NCI-H1048 (cell line): ENCODE measurements around the gene RAB24.
A peak's percentile ranks its signal among the peaks of the same experiment; 100 is the strongest.

Experiments
- DNase-seq: peaks from one replicate; lab custom pipeline; 2025; lab: John Stamatoyannopoulos, UW

Gene RAB24

DNA sequence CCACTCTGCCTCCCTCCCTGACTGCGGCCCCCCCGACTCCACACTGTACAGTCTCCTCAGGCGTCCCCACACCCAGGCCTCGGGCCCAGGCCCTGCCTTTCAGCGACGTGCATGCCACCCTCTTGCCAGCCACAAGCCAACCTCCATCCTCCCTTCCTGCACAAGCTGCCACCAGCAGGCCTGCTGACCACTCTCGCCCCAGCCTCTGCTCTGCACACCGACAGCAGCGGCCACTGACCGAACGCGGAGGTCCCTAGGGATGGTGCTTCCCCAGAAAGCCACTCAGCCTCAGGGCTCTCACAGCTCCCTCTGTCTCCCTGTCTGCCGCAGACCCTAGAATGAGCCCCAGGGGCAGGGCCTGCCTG, 29.4 kb upstream of the RAB24 start:
- no peak for DNase-seq

DNA sequence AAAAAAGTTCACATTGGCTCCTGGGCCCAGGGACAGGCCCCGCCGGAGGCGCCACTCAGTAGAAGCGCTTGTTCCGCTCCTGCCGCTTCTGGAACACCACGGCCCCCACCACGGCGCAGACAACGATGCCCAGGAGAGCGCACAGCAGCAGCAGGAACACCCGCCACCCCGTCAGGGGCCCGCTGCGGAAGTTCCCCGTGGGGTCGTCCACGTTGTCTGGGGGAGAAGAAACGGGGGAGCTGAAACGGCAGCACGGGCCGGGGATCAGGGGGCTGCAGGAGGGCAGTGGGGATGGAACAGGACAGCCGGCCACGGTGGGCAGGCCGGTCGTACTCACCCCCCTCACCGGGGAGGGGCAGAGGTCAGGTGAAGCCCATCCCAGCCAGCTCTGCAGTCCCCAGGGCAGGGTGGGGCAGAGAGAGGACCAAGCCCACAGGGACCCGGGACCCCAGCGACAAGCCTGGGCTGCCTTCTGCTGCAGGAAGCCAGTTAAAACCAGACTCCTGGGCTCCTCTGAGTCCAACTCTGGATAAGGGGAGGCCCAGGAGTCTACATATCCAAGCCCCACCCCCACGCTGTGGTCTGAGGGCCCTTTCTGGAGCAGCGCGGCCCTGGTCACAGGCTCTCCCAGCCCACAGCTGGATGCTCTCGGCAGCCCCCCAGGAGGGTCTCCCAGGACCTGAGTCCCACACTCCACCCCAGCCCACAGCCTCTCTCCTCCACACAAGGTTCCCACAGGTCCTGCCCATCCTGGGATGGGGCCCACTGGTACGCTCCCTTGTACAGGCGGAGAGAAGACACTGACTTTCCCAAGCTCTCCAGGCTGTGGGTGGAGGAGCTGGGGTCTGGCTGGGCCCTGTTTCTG, 28.7 kb upstream of the RAB24 start:
- no peak for DNase-seq

DNA sequence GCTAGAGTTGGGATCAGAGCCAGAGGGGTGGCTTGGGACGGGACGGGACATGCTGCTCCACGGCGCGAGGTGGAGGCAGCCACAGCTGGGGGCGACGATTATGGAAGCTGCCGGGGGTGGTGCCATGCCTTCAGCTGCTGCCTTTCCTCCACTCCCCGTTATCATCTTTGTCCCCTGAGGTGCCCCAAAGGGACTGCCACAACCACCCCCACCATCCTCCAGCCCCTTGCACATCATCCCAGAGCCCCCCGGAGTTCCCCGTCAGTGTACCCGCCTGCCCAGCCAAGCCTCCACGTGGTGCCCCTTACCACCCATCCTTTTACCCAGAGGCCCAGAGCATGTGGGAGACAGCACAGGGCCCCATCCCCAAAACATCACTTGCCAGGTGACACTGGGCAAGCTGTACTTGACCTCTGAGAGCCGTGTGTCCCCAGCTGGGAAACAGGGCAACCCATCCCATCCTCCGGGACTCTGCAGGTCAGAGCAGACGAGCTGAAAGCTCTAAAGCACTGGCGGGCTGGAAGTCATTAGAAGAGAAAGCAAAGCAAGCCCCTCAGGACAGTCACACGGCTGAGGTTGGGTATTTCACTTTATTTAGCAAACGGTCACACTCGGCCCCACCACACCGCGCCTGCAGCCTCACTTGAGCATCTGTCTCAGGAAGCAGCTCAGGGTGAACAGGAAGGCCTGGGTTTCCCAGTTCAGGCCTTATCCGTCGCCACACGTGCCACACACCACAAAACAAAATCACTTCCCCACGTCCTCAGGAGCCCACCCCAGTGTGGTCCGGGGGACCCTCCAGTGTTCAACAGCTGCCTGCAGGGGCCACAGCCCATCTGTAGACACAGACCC, 27.7 kb upstream of the RAB24 start:
- no peak for DNase-seq

DNA sequence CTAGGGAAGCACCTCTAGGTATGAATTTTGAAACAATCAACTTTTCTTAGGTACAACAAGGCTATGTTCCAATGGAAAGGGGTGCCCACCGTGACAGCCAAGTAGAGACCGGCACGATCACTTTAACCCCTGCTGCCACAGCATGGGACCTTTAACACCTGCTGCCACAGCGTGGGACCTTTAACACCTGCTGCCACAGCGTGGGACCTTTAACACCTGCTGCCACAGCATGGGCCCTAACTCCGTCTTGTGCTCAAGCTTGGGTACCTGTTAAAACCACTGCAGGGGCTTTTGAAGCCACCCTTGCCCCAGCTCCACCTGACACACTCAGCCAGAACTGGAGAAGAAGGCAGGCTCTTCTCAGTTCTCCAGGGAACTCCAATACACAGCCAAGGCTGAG, 26.4 kb upstream of the RAB24 start:
- no peak for DNase-seq

DNA sequence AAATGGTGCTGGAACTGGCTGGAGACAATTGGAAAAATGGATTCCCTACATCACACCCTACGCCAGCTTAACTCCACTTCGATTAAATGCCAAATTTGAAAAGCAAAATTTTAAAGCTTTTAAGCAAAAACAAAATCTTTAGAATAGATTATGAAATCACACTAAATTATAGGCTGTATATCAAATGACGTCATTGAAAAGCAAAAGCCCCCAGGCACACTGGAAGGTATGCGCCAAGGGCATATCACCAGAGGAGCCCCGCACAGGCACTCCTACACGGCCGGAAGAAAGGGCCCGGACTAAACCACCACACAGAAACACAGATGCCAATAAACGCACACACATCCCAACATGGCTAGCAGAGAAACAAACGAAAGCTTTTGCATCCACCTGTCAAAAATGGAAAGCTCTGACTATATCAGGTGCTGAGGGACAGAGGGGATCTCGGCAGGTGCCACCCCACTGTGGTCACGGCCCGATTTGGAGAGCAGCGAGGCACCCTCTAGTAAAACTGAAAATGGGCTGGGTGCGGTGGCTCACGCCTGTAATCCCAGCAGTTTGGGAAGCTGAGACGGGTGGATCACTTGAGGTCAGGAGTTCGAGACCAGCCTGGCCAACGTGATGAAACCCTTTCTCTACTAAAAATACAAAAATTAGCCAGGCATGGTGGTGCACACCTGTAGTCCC, 25.2 kb upstream of the RAB24 start:
- no peak for DNase-seq

DNA sequence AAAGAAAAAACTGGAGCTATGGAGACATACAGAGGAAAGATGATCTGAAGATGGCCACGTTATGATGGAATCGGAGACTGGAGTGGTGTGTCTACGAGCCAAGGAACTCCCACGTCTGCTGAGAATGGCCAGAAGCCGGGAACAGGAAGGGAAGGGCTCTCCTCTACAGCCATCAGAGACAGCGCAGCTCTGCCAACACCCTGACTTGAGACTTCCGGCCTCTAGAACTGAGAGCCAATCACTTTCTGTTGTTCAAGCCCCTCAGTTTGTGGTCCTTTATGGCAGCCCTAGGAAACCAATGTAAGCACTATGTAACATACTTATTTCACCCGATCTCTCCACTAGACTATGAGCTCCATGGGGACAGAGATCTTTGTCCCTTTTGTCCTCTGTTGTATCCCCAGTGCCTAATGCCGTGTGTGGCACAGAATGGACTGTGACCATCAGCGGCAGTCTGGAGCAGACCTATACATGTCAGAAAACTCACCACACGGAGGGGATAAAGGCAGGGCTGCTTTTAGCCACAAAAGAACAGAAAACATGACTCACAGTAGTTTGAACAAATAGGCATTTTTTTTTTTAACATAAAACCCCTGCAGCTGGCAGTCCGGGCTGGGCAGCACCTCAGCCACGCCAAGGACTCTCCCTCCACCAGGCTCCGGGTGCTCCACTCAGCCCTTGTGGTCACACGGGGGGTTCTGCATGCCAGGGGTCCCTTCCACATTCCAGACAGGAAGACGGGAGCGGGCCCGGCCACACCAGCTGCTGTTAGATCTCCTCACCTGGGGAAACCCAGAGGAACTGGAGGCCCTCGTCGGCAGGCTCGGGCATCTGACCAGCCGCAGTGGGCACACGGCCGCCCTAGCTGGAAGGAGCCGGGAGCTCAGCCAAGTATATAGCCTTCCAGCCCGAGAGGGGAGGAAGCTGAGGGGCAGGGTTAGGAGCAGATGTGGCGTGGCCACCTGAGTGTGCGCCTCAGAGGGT, 24.3 kb upstream of the RAB24 start:
- no peak for DNase-seq

DNA sequence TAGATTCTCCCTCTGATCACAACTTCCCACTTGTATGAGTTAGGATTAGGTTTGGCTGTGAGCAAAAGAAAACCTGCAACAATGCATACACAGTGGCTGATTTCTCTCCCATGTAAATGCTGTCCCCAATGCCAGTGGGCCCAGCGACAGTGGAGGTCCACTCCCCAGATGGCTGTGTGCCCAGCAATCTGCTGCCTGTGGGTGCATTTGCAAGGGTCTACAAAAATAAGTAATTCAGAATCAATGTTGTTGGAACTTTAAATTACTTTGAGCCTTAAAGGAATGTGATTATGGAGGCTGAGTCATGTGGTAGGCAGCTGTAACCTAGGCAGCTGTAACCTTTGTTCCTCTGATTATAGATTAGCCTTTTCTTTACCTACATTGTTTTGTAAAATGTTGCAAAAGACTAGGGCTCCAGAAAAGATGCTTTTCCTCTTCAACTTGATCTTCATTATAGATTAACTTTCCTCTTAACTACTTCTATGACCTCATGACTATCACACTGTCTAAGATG, 22.4 kb upstream of the RAB24 start:
- no peak for DNase-seq

DNA sequence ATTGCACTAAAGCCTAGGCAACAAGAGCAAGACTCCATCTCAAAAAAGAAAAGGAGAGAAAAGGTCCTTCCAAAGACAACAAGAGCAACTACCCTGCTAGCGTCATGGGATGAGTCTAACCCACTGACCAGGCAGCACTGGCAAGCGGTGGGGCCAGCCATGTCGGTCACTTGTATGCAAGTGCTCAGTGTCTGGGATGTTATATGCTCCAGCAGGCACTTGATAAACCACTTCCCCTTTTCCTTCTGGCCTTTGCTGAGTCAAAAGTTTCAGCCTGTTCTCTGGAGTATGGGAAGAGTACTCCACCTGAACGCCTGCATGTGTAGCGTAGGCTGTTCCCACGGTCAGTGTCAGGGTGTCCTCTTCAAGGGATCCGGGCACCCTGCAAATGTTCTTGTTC, 17.4 kb upstream of the RAB24 start:
- DNase-seq, result no peak

DNA sequence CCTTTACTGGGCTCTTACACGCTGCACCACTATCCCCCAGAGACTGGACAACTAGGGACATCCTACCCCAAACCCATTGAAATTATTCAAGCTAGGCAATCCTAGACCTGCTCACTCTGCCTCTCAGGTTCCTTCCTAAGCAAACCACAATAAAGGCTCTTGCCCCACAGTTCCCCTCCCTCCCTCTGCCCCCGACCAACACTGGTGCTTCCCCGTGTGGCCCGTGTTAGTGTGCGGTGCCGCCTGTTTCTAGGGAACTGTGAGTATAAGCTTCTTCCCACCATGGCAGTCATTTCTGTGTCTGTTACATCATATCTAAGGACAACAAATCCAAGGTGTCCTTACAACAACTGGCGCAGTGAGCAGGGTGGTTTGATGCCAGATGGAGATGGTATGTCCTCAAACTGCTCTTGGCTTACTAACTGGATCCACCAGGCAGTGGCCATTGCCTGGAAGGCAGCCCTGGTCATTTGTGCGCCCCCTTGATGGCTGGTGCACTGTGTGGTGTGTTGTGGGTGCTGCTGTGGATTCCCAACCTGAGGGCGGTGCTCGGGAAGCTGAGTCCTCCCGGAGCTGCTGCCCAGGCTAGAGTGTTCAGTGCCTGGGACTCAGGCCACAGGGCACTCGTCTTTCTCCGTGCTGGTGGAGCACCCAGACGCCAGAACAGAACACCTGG, 16.5 kb upstream of the RAB24 start:
- DNase-seq, result no peak

DNA sequence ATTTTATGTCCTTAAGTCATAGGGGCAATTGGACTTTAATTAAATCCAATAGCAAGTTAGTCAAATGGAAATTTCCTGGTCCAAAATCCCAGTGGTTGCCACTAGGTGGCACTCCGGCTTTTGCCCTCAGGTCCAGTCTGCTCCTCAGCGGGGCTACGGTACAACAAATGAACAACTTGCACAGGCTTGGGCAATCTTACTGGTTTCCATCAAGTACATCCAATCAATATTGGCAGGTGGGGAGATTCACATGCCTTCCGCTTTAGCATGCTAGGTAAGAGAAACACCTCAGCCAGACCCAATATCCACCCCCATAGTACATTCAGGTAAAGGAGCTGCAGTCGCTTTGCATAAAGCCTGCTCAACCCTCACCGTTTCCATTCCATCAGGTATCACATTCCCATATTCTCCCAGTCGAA, 14.4 kb upstream of the RAB24 start:
- peak; percentile 60 for DNase-seq

DNA sequence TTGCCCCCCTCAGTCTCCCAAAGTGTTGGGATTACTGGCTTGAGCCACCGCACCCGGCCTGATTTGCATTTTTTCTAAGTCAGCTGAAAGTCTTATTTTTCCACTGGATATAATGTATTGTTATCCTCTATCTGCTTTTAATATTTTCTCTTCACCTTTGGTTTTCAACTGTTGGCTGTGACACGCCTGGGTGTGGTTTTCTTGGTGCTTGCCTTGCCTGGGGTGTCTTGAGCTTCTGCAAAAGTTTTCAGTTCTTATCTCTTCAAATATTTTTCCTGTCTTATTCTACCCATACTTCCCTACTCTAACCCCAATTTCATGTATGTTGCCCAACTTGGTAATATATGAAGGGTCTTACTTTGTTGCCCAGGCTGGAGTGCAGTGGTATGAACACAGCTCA, 12.5 kb upstream of the RAB24 start:
- no peak for DNase-seq

DNA sequence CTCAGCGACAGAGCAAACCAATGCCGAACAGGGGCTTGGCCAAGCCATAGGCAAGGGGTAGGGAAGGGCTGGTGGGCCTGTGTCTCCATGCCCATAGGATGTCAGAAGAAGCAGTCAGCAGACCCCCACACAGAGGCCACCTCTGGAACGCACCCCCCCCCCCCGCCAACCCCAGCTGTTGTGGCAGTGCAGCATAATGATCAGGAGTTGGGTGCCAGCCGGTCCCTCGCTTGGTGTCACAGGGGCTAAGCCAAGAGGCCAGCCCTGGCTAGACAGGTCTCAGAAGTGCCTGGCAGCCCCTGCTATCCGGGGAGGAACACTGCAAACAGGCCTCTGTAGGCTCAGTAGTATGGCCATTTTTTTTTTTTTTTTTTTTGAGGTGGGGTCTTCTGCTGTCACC, 11.9 kb upstream of the RAB24 start:
- no peak for DNase-seq

DNA sequence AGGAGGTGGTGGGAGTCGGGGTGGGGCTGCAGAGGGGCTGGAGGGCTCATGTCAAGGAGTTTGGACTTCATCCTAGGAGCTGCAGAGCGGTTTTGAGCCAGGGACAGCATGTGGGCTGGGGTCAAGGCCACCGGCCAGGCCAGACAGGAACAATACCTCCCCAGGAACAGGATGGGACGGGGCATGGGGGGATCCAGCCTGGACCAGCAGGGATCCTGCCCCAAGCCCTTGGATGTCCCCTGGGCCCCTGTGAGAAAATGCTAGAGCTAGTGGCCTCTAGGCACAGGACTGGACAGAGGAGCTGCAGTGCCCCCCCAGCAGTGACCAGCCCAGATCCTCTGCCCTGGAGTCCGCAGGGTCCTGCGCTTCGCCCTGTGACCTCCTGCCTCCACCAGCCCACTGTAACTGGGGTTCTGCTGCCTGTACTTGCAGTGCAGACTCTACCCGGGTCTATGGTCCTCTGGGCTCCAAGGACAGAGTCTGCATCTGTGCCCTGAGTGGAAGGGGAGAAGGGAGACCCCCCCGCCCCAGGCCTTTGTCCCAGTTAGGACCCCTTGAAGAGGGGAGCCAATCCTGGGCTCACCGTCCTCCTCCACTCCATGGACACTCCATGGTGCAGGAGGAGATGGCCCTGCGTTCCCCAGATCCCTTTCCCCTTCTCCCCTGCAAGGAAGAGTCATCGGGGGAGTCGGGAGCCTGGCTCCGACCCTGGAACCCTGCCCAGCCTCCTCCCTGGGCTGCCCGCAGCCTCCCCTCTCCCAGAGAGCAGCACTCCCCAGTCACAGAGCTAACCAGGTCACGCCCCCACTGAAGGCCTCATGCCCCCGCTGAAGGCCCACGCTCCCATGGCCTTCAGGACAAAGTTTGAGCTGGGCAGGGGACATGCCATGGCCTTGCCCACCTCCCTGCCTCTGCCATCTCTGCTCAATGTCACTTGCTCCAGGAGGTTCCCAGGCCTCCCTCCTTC, 11.1 kb upstream of the RAB24 start:
- no peak for DNase-seq

DNA sequence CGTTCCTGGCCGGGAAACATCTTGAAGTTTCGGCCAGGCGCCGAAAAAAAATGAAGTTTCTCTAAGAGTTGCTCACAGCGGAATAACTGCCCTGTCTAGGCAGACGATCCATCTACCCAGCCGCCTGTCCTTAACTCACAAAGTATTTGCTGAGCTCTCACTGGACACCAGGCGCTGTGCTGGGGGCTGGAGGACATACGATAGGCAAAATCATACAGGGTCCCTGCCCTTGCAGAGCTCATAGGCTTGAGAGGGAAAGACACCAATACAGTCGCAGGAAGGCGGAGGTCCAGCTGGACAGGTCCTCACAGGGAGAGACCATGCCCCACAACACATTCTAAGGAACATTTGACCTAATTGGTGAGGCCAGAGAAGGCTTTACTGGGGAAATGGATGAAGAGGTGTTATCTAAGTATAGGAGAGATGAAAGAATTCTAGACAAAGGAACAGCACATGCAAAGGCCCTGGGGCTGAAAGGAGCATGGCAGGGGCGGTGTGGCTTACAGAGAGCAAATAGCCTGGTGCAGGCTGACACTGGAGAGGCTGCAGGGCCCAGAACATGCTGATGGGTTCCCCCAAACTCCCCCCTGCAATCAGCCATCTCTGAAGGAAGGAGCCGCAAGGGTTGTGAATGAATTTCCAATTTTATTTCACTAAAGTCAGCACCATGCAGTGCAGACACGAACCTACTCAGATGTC, 10.2 kb upstream of the RAB24 start:
- no peak for DNase-seq

DNA sequence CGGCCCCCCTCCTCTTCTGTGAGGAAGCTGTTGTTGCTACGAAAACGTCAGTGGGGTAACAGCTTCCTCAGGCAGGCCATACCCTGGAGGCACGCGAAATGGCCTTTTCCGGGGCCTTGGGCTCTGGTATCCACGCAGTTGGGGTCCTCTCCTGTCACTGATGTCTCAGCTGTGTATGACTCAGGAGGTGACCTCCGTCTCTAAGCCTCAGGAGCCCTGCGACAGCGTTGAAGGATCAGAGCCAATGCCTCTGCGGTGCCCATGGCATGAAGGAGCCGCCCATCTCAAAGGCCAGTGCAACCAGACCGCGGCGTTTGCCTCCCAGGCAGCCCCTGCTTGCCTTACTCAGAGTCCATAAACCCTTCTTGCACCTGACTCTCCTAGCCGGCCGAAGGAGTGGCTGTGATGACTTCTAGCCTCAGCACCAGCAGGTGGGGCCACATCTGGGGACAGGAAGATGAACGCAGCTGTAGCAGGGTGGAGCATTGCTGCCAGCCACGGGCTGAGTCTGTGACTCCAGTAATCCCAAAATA, 9.2 kb upstream of the RAB24 start:
- DNase-seq, result no peak

DNA sequence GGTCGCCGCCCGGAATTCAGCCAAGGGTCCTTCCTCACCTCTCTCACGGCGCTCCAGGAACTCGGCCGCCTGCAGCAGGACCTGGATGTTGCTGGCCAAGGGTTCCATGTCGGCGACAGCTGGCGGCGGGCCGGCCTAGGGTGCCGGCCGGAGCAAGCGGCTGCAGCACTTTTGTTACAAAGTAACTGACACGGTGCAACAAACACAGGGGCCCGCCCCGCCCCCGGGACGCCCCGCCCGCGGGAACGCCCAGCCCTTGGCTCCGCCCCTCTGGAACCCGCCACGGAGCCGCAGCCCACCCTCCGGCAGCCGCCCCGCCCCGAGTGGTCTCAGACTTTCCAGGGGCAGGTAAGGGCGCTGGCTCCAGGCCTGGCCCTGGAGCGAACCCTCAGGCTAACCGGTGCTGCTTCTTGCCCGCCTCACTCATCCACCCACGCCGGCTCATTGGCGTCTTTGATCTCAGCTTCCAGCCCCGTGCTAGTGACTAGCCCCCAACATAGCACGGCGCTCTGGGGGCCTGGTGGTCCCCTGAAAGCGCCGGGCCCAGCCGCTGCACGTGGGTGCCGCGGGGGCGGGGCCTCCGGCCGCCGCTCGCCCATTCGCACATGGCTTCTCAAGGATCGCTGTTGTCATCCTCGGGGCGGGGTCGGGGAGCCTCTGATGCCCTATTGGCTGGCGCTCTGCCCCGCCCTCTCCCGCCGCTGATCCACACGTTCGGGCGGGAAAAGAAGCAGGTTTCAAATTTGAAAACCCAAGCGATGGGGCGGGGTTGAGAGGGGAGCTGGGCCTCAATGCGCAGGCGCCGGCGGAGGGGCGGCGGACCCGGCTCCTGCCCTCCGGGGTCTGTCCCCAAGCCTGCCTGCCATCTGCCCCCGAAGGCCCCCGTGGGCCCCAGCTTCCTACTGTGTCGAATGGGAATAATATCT, 8.5 kb upstream of the RAB24 start, which contains the start of gene MXD3:
Gene MXD3, minus strand, starts transcription at position 176 of the 926 bp plus-strand sequence. Its CDS starts 68 bp downstream, at position 108.
- peak; percentile 93 for DNase-seq

DNA sequence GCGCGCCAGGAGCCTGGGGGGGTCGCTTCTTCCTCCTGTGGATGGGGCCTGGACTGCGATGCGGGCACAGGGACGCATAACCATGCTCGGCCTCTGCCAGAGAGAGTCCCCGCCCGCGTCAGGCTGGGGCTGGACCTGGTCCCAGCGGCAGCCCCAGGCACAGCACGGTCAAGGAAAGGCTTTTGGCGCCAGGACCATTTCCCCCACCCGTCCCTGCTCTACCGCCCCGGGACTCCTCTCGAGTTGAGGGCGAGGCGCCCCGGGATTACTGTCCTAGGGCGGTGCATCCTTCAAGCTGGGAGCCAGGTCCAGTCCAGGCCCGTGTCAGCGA, 7.8 kb upstream of the RAB24 start:
- DNase-seq, result no peak
